H1 (cell line): ENCODE data around the gene PAX8. TPM values are rescaled to one million over a fixed set of nuclear protein-coding genes. Genes with fewer than 3 reads are reported as not detected.

Source experiments
- ATF3 ChIP-seq: IDR thresholded peaks from 2 replicates; pipeline ENCODE4 v1.6.1; 2011; ENCODE audit warnings: low read depth, mild to moderate bottlenecking, low read length; ENCODE audit not compliant: insufficient read depth
- BACH1 ChIP-seq: IDR thresholded peaks from 2 replicates; pipeline ENCODE4 v1.6.1; 2012; ENCODE audit warnings: low read length, improper control_type of control experiment
- GABPA ChIP-seq: IDR thresholded peaks from 2 replicates; pipeline ENCODE4 v1.6.1; 2011; ENCODE audit warnings: mild to moderate bottlenecking, low read length, moderate library complexity, borderline replicate concordance; ENCODE audit not compliant: insufficient read depth
- JUND ChIP-seq: IDR thresholded peaks from 2 replicates; pipeline ENCODE4 v1.6.1; 2011; ENCODE audit warnings: mild to moderate bottlenecking, improper control_type of control experiment, low read length
- NRF1 ChIP-seq: IDR thresholded peaks from 2 replicates; pipeline ENCODE4 v1.6.1; 2011; ENCODE audit warnings: mild to moderate bottlenecking, low read depth, low read length, improper control_type of control experiment
- polyA plus RNA-seq, 7 experiments: library from polyadenylated mRNA; depleted of rRNA in 3 of 7; stranded (reverse) in 5 of 7; unstranded in 2 of 7; fragments of >200 nt in 5 of 7; fragments of 200-250 nt in 2 of 7; gene quantifications; 1 replicate in 5 of 7; 2 replicates in 1 of 7; 4 replicates in 1 of 7; pipeline versions ENCODE4 v1.2.1 to v1.2.3, GENCODE V29; 2011 to 2013; ENCODE audit warnings: missing spikeins in 2 of 7, mixed read lengths in 2 of 7
- total RNA-seq: library from RNA; stranded (reverse); fragmentation: NEBNext Ultra II Directional; extraction: Animal tissue kit (Norgen Biotek cat#: 25700); gene quantifications from 2 replicates; pipeline ENCODE4 v1.2.1, GENCODE V29; 2021
- TF ChIP-seq, protein P1 (sequence below): fragments of 300-600 bp; sonication (generic); IDR thresholded peaks from 2 replicates; pipeline ENCODE4 v1.7.1; 2012; ENCODE audit warnings: low read length, moderate library complexity, mild to moderate bottlenecking, inconsistent platforms; ENCODE audit not compliant: insufficient replicate concordance

PAX8 gene
- total and polyA plus RNA-seq, 2 of the 8 experiments (the other 6 are each of a cell fraction or from before 2014, with no cell fraction given), result 0.02 TPM; not detected in 1

- TF ChIP-seq, protein P1, sequence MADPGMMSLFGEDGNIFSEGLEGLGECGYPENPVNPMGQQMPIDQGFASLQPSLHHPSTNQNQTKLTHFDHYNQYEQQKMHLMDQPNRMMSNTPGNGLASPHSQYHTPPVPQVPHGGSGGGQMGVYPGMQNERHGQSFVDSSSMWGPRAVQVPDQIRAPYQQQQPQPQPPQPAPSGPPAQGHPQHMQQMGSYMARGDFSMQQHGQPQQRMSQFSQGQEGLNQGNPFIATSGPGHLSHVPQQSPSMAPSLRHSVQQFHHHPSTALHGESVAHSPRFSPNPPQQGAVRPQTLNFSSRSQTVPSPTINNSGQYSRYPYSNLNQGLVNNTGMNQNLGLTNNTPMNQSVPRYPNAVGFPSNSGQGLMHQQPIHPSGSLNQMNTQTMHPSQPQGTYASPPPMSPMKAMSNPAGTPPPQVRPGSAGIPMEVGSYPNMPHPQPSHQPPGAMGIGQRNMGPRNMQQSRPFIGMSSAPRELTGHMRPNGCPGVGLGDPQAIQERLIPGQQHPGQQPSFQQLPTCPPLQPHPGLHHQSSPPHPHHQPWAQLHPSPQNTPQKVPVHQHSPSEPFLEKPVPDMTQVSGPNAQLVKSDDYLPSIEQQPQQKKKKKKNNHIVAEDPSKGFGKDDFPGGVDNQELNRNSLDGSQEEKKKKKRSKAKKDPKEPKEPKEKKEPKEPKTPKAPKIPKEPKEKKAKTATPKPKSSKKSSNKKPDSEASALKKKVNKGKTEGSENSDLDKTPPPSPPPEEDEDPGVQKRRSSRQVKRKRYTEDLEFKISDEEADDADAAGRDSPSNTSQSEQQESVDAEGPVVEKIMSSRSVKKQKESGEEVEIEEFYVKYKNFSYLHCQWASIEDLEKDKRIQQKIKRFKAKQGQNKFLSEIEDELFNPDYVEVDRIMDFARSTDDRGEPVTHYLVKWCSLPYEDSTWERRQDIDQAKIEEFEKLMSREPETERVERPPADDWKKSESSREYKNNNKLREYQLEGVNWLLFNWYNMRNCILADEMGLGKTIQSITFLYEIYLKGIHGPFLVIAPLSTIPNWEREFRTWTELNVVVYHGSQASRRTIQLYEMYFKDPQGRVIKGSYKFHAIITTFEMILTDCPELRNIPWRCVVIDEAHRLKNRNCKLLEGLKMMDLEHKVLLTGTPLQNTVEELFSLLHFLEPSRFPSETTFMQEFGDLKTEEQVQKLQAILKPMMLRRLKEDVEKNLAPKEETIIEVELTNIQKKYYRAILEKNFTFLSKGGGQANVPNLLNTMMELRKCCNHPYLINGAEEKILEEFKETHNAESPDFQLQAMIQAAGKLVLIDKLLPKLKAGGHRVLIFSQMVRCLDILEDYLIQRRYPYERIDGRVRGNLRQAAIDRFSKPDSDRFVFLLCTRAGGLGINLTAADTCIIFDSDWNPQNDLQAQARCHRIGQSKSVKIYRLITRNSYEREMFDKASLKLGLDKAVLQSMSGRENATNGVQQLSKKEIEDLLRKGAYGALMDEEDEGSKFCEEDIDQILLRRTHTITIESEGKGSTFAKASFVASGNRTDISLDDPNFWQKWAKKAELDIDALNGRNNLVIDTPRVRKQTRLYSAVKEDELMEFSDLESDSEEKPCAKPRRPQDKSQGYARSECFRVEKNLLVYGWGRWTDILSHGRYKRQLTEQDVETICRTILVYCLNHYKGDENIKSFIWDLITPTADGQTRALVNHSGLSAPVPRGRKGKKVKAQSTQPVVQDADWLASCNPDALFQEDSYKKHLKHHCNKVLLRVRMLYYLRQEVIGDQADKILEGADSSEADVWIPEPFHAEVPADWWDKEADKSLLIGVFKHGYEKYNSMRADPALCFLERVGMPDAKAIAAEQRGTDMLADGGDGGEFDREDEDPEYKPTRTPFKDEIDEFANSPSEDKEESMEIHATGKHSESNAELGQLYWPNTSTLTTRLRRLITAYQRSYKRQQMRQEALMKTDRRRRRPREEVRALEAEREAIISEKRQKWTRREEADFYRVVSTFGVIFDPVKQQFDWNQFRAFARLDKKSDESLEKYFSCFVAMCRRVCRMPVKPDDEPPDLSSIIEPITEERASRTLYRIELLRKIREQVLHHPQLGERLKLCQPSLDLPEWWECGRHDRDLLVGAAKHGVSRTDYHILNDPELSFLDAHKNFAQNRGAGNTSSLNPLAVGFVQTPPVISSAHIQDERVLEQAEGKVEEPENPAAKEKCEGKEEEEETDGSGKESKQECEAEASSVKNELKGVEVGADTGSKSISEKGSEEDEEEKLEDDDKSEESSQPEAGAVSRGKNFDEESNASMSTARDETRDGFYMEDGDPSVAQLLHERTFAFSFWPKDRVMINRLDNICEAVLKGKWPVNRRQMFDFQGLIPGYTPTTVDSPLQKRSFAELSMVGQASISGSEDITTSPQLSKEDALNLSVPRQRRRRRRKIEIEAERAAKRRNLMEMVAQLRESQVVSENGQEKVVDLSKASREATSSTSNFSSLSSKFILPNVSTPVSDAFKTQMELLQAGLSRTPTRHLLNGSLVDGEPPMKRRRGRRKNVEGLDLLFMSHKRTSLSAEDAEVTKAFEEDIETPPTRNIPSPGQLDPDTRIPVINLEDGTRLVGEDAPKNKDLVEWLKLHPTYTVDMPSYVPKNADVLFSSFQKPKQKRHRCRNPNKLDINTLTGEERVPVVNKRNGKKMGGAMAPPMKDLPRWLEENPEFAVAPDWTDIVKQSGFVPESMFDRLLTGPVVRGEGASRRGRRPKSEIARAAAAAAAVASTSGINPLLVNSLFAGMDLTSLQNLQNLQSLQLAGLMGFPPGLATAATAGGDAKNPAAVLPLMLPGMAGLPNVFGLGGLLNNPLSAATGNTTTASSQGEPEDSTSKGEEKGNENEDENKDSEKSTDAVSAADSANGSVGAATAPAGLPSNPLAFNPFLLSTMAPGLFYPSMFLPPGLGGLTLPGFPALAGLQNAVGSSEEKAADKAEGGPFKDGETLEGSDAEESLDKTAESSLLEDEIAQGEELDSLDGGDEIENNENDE, result no peak
- TF ChIP-seq GABPA (no peak), NRF1 (no peak), JUND (no peak), BACH1 (no peak), ATF3 (no peak)
Observed at GRCh38 chr2:113209011-113209645, 69.6 kb downstream of the PAX8 start (continued).
